Activated naive CD8-positive, alpha-beta T cell treated with anti-CD3 and anti-CD28 coated beads, Interleukin-2, amount 50 U/mL, for 24 hours (primary cell): ENCODE results near the gene XRCC6.
A peak's percentile ranks its signal among the peaks of the same experiment; 100 is the strongest.
"Not testable (repeated sequence)": the region's sequence is repeated elsewhere in the genome, so short reads cannot be mapped to it uniquely, and the experiment has no call there.

Experiments used
- ATAC-seq: fragments of 150-1000 bp; cut with Tn5 transposase; one replicate; pipeline ENCODE4 v1.10.0; 2021
- DNase-seq: peaks from one replicate; pipeline ENCODE4 v3.0.0; 2021
- H3K27ac Mint-ChIP-seq: one replicate; pipeline ENCODE4 v1.8.0; 2021; ENCODE audit warnings: mild to moderate bottlenecking, mixed read lengths
- H3K27me3 Mint-ChIP-seq: one replicate; pipeline ENCODE4 v1.8.0; 2021; ENCODE audit warnings: mixed read lengths
- H3K36me3 Mint-ChIP-seq: one replicate; pipeline ENCODE4 v1.8.0; 2021; ENCODE audit warnings: low read depth, mixed read lengths
- H3K4me1 Mint-ChIP-seq: one replicate; pipeline ENCODE4 v1.8.0; 2021; ENCODE audit warnings: mixed read lengths
- H3K4me3 Mint-ChIP-seq: one replicate; pipeline ENCODE4 v1.8.0; 2021; ENCODE audit warnings: mild to moderate bottlenecking, moderate library complexity, mixed read lengths
- H3K9me3 Mint-ChIP-seq: one replicate; pipeline ENCODE4 v1.8.0; 2021; ENCODE audit warnings: mixed read lengths

XRCC6 gene

DNA sequence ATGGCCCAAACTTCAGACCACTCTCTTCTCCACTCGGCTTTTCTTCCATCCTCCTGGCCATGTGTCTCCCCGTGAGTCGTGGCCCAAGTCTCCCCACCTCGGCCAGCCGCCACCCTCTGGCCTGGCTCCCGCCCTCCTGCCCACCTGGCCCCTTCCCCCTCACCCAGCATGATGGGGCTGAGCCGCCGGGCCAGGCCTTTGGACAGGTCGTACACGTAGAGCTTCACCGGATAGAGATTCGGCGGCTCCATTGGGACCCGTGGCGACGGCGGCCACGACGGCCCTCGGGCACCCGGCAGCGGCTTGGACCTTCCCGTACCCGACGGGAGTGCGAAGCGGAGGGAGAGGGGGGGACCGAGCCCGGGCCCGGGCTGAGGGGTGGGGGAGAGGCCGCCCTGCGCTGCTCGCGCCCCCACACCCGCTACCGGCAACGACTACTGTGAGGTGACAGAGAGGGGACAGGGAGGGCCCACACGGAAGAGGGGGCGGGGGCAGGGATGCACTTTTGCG, 451 bp upstream of the XRCC6 start, which contains the start of gene DESI1:
Gene DESI1, minus strand, starts transcription at position 455 of the 510 bp plus-strand sequence. Its CDS starts 204 bp downstream, at position 251.
- H3K4me1 Mint-ChIP-seq, result peaks cover 56% of the 10 kb centered on the region
- H3K9me3 Mint-ChIP-seq, result no peaks in the 10 kb centered on the region
- peaks cover 3% of the 10 kb centered on the region for H3K27me3 Mint-ChIP-seq
- peak within 1 kb of the TSS; percentile 99 for H3K27ac Mint-ChIP-seq
- peak within 1 kb of the TSS; percentile 97 for H3K4me3 Mint-ChIP-seq
- DNase-seq, result no peak
- H3K36me3 Mint-ChIP-seq, result peaks cover 50% of the 10 kb centered on the region
- ATAC-seq, result peak; percentile 84

DNA sequence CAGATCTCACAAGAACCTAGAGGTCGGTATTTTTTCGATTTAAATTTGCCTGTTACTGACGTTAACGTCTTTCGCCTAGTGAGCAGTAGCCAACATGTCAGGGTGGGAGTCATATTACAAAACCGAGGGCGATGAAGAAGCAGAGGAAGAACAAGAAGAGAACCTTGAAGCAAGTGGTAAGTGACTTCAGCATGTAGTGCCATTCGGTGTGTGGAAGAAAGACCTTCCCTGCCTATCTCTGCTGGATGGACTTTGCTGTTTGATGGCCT, 750 bp downstream of the XRCC6 start:
- H3K27ac Mint-ChIP-seq, result peak overlapping the region; percentile 99
- H3K36me3 Mint-ChIP-seq, result peaks cover 50% of the 10 kb centered on the region
- H3K27me3 Mint-ChIP-seq, result peaks cover 3% of the 10 kb centered on the region
- no peak for DNase-seq
- ATAC-seq, result no peak
- H3K4me3 Mint-ChIP-seq, result peak overlapping the region; percentile 97
- no peaks in the 10 kb centered on the region for H3K9me3 Mint-ChIP-seq
- peaks cover 52% of the 10 kb centered on the region for H3K4me1 Mint-ChIP-seq

DNA sequence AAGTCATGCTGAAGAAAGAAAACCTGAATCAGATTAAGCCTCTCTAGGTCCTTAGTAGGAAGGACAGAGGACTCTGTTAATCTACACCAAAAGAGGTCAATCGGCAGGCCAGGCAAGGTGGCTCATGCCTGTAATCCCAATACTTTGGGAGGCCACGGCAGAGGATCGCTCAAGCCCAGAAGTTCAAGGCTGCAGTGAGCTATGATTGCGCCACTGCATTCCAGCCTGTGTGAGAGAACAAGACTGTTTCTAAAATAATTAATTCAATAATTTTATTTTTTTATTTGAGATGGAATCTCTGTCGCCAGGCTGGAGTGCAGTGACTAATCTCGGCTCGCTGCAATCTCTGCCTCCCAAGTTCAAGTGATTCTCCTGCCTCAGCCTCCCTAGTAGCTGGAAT, 4.5 kb downstream of the XRCC6 start:
- Mint-ChIP-seq H3K27me3 (peaks cover 3% of the 10 kb centered on the region), H3K36me3 (peaks cover 62% of the 10 kb centered on the region), H3K4me3 (no peak overlapping the region), H3K4me1 (peaks cover 29% of the 10 kb centered on the region), H3K27ac (no peak overlapping the region), H3K9me3 (no peaks in the 10 kb centered on the region)
- no peak for ATAC-seq
- DNase-seq, result no peak

DNA sequence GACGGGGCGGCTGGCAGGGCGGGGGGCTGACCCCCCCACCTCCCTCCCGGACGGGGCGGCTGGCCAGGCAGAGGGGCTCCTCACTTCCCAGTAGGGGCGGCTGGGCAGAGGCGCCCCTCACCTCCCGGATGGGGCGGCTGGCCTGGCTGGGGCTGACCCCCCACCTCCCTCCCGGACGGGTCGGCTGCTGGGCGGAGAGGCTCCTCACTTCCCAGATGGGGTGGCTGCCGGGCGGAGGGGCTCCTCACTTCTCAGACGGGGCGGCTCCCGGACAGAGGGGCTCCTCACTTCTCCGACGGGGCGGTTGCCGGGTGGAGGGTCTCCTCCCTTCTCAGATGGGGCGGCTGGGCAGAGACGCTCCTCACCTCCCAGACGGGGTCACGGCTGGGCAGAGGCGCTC, 10.0 kb downstream of the XRCC6 start:
- H3K4me1 Mint-ChIP-seq, H3K4me3 Mint-ChIP-seq, ATAC-seq, H3K9me3 Mint-ChIP-seq, H3K27ac Mint-ChIP-seq, DNase-seq, H3K27me3 Mint-ChIP-seq: not testable (repeated sequence)
- peaks cover 63% of the 10 kb centered on the region for H3K36me3 Mint-ChIP-seq

DNA sequence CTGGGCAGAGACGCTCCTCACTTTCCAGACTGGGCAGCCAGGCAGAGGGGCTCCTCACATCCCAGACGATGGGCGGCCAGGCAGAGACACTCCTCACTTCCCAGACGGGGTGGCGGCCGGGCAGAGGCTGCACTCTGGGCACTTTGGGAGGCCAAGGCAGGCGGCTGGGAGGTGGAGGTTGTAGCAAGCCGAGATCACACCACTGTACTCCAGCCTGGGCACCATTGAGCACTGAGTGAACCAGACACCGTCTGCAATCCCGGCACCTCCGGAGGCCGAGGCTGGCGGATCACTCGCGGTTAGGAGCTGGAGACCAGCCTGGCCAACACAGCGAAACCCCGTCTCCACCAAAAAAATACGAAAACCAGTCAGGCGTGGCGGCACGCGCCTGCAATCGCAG, 10.5 kb downstream of the XRCC6 start:
- not testable (repeated sequence) for DNase-seq, ATAC-seq, H3K9me3 Mint-ChIP-seq, H3K27me3 Mint-ChIP-seq, H3K4me1 Mint-ChIP-seq, H3K27ac Mint-ChIP-seq, H3K4me3 Mint-ChIP-seq
- peaks cover 67% of the 10 kb centered on the region for H3K36me3 Mint-ChIP-seq

DNA sequence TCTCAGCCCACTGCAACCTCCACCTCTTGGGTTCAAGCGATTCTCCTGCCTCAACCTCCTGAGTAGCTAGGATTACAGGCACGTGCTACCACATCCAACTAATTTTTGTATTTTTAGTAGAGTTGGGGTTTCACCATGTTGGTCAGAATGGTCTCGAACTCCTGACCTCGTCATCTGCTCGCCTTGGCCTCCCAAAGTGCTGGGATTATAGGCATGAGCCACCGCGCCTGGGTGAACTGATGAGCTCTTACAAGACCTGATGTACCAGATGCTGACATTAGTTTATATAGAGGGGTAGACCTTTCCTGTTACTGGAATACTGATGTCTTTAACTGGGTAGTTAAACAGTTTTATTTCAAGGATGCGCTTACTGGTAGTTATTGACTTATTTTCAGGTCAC, 13.5 kb downstream of the XRCC6 start:
- peaks cover 59% of the 10 kb centered on the region for H3K36me3 Mint-ChIP-seq
- not testable (repeated sequence) for H3K4me1 Mint-ChIP-seq, DNase-seq, H3K27me3 Mint-ChIP-seq, ATAC-seq, H3K27ac Mint-ChIP-seq, H3K4me3 Mint-ChIP-seq, H3K9me3 Mint-ChIP-seq

DNA sequence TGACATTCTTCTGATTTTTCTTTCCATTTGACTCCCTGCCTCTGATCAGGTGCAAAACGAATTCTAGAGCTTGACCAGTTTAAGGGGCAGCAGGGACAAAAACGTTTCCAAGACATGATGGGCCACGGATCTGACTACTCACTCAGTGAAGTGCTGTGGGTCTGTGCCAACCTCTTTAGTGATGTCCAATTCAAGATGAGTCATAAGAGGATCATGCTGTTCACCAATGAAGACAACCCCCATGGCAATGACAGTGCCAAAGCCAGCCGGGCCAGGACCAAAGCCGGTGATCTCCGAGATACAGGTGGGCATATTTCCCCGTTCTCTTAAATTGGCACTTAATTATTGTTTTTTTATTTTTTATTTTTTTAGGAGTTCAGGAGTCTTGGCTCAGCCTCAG, 15.4 kb downstream of the XRCC6 start:
- Mint-ChIP-seq H3K36me3 (peaks cover 63% of the 10 kb centered on the region), H3K4me1 (peaks cover under 1% of the 10 kb centered on the region), H3K9me3 (no peaks in the 10 kb centered on the region), H3K27ac (no peak overlapping the region), H3K27me3 (no peaks in the 10 kb centered on the region), H3K4me3 (no peak overlapping the region)
- no peak for DNase-seq
- no peak for ATAC-seq

DNA sequence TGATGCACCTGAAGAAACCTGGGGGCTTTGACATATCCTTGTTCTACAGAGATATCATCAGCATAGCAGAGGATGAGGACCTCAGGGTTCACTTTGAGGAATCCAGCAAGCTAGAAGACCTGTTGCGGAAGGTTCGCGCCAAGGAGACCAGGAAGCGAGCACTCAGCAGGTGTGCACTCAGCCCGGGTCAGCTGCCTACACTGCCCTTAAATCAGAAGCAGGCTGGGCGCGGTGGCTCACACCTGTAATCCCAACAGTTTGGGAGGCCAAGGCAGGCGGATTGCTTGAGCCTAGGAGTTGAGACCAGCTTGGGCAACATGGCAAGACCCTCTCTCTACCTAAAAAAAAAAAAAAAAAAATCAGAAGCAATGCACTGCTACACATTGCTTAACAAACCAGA, 16.5 kb downstream of the XRCC6 start:
- not testable (repeated sequence) for H3K27ac Mint-ChIP-seq, H3K4me1 Mint-ChIP-seq, H3K9me3 Mint-ChIP-seq, H3K4me3 Mint-ChIP-seq, DNase-seq, ATAC-seq, H3K27me3 Mint-ChIP-seq
- H3K36me3 Mint-ChIP-seq, result peaks cover 67% of the 10 kb centered on the region

DNA sequence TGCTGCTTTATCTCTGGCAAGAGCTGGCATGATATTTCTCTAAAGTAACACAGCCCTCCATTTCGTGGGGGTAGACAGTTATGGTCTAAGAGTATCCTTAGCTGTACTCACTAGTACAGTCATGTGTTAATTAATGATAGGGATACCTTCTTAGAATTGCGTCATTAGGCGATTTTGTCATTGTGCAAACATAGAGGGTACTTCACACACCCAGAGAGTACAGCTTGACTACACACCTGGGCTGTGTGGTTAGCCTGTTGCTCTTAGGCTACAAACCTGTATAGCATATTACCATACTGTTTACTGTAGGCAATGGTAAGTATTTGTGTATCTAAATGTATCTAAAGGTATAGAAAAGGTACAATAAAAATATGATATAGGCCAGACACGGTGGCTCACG, 17.0 kb downstream of the XRCC6 start:
- no peaks in the 10 kb centered on the region for H3K27me3 Mint-ChIP-seq
- no peak overlapping the region for H3K27ac Mint-ChIP-seq
- peaks cover 69% of the 10 kb centered on the region for H3K36me3 Mint-ChIP-seq
- DNase-seq, result no peak
- no peak for ATAC-seq
- H3K4me1 Mint-ChIP-seq, result peaks cover 7% of the 10 kb centered on the region
- H3K4me3 Mint-ChIP-seq, result no peak overlapping the region
- H3K9me3 Mint-ChIP-seq, result no peaks in the 10 kb centered on the region

DNA sequence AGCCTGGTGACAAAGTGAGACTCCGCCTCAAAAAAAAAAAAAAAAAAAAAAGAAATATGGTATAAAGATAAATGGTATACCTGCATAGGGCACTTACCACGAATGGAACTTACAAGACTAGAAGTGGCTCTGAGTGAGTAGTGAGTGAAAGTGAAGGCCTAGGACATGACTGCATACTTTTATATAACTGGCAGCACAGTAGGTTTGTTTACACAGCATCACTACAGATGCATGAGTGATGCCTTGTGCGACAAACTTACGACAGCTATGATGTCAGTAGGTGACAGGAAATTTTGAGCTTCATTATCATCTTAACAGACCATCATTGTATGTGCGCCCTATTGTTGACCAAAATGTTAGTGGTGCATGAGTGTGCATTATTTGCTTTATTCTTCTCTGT, 17.7 kb downstream of the XRCC6 start:
- Mint-ChIP-seq H3K4me3 (no peak overlapping the region), H3K9me3 (no peaks in the 10 kb centered on the region), H3K27me3 (no peaks in the 10 kb centered on the region), H3K27ac (no peak overlapping the region), H3K4me1 (peaks cover 7% of the 10 kb centered on the region), H3K36me3 (peaks cover 71% of the 10 kb centered on the region)
- ATAC-seq, result no peak
- DNase-seq, result no peak

DNA sequence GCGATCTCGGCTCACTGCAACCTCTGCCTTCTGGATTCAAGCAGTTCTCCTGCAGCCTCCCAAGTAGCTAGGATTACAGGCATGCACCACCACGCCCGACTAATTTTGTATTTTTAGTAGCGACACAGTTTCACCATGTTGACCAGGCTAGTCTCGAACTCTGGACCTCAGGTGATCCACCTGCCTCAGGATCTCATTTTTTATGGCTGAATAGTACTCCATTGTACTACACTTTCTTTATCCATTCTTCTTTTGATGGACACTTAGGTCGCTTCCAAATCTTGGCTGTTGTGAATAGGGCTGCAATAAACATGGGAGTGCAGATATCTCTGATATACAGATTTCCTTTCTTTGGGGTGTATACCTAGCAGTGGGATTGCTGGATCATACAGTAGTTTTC, 20.8 kb downstream of the XRCC6 start:
- DNase-seq, result no peak
- H3K36me3 Mint-ChIP-seq, result peaks cover 65% of the 10 kb centered on the region
- ATAC-seq, result no peak
- no peak overlapping the region for H3K4me3 Mint-ChIP-seq
- peaks cover 7% of the 10 kb centered on the region for H3K4me1 Mint-ChIP-seq
- no peak overlapping the region for H3K27ac Mint-ChIP-seq
- H3K27me3 Mint-ChIP-seq, result no peaks in the 10 kb centered on the region
- H3K9me3 Mint-ChIP-seq, result no peaks in the 10 kb centered on the region

DNA sequence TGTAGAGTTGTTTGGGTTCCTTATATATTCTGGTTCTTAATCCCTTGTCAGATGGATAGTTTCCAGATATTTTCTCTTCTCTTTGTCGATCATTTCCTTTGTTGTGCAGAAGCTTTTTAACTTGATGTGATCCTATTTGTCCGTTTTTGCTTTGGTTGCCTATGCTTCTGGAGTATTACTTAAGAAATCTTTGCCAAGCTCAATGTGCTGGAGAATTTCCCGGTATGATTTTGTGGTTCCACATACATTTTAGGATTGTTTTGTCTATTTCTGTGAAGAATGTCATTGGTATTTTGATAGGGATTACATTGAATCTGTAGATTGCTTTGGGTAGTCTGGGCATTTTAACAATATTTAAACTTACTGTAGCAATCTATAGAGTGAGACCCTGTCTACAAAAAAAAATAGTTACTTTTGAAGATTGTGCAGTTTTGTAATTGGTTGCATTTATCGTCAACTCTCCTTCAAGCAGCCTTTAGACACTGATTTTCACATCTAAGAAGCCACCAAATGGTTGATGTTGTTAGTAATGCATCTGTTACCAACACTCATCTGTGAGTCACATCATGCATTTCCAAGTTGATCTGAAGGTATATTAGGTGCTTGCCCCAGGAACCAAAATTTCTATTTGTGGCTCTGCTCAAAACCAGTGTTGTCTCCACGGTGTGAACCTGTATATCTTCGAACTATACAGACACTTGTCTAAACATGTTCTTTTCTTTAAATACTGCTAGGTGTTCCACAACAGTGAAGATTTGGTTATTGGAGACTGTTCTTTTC, 21.4 kb downstream of the XRCC6 start:
- no peak overlapping the region for H3K4me3 Mint-ChIP-seq
- H3K4me1 Mint-ChIP-seq, result peaks cover 7% of the 10 kb centered on the region
- H3K27ac Mint-ChIP-seq, result no peak overlapping the region
- DNase-seq (no peak), ATAC-seq (no peak)
- H3K9me3 Mint-ChIP-seq, result no peaks in the 10 kb centered on the region
- H3K27me3 Mint-ChIP-seq, result no peaks in the 10 kb centered on the region
- peaks cover 62% of the 10 kb centered on the region for H3K36me3 Mint-ChIP-seq

DNA sequence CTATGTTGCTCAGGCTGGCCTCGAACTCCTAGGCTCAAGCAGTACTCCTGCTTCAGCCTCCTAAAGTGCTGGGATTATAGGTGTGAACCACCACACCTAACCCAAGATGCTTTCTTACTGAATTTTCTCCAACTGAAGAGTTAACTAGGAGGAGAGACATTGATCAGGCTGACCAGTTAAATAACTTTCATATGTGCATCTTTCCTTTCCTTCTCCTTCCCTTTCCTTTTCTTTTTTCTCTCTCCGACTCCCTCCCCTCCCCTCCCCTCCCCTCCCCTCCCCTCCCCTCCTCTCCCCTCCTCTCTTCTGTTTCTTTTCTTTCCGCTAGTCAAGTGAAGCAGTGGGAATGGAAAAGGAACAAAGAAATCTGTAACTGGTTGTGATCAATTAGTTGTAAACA, 26.7 kb downstream of the XRCC6 start:
- no peaks in the 10 kb centered on the region for H3K9me3 Mint-ChIP-seq
- H3K27me3 Mint-ChIP-seq, result no peaks in the 10 kb centered on the region
- no peak overlapping the region for H3K4me3 Mint-ChIP-seq
- no peak for DNase-seq
- ATAC-seq, result no peak
- peaks cover 59% of the 10 kb centered on the region for H3K36me3 Mint-ChIP-seq
- no peak overlapping the region for H3K27ac Mint-ChIP-seq
- peaks cover 9% of the 10 kb centered on the region for H3K4me1 Mint-ChIP-seq

DNA sequence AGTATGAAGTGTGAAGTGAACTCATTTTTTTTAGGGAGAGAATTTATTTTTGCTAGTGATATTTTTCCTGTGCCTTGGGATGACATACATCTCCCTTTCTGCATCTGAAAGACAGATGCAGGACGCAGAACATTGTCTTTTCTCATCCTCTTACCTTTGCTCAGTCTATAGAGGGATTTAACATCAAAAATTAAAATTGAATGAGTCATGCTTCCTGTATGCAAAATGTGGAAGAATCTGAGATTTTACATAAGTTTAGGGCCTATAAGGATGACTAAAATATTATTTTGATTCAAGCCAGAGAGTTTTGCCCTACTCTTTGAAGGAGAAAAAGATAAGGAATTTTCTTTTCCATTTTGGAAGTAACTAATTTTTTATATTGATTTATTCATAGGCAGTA, 27.3 kb downstream of the XRCC6 start:
- no peak for DNase-seq
- peaks cover 58% of the 10 kb centered on the region for H3K36me3 Mint-ChIP-seq
- peak overlapping the region; percentile 62 for H3K27ac Mint-ChIP-seq
- no peak for ATAC-seq
- H3K27me3 Mint-ChIP-seq, result no peaks in the 10 kb centered on the region
- H3K9me3 Mint-ChIP-seq, result no peaks in the 10 kb centered on the region
- H3K4me3 Mint-ChIP-seq, result no peak overlapping the region
- peaks cover 9% of the 10 kb centered on the region for H3K4me1 Mint-ChIP-seq

DNA sequence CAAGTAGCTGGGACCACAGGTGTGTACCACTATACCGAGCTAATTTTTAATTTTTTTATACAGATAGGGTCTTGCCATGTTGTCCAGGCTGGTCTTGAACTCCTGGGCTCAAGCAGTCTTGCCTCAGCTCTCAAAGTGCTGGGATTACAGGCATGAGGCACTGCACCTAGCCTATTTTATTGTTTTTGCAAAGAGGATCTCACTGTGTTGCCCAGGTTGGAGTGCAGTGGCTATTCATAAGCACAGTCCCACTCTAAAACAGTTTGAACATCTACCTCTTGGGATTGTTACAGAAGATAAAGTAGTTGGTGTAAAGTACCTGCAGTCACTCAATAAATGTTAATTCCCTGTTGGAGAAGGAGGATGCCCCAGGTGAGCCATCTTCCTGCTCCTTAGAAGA, 29.1 kb downstream of the XRCC6 start:
- Mint-ChIP-seq H3K27ac (peak overlapping the region; percentile 39), H3K36me3 (peaks cover 63% of the 10 kb centered on the region), H3K4me3 (no peak overlapping the region), H3K9me3 (no peaks in the 10 kb centered on the region), H3K27me3 (no peaks in the 10 kb centered on the region), H3K4me1 (peaks cover 9% of the 10 kb centered on the region)
- DNase-seq, result no peak
- no peak for ATAC-seq

DNA sequence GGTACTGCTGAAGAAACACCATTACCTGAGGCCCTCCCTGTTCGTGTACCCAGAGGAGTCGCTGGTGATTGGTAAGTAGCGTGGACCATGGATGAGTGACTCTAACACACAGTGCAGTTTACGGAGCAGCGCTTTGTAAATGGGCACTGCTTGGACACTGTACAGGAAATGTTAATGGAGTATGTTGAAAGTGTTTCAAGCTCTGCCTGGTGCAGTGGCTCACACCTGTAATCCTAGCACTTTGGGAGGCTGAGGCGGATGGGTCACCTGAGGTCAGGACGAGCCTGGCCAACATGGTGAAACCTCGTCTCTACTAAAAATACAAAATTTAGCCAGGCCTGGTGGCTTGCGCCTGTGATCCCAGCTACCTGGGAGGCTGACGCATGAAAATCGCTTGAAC, 29.7 kb downstream of the XRCC6 start:
- Mint-ChIP-seq H3K4me1 (peaks cover 9% of the 10 kb centered on the region), H3K9me3 (no peaks in the 10 kb centered on the region), H3K36me3 (peaks cover 65% of the 10 kb centered on the region), H3K27me3 (no peaks in the 10 kb centered on the region), H3K27ac (peak overlapping the region; percentile 39), H3K4me3 (no peak overlapping the region)
- ATAC-seq (no peak), DNase-seq (no peak)
